Measurements from ENCODE around the gene MTHFD1L.
"Not testable (repeated sequence)": the region's sequence is repeated elsewhere in the genome, so short reads cannot be mapped to it uniquely, and the experiment has no call there.

The MTHFD1L gene

DNA sequence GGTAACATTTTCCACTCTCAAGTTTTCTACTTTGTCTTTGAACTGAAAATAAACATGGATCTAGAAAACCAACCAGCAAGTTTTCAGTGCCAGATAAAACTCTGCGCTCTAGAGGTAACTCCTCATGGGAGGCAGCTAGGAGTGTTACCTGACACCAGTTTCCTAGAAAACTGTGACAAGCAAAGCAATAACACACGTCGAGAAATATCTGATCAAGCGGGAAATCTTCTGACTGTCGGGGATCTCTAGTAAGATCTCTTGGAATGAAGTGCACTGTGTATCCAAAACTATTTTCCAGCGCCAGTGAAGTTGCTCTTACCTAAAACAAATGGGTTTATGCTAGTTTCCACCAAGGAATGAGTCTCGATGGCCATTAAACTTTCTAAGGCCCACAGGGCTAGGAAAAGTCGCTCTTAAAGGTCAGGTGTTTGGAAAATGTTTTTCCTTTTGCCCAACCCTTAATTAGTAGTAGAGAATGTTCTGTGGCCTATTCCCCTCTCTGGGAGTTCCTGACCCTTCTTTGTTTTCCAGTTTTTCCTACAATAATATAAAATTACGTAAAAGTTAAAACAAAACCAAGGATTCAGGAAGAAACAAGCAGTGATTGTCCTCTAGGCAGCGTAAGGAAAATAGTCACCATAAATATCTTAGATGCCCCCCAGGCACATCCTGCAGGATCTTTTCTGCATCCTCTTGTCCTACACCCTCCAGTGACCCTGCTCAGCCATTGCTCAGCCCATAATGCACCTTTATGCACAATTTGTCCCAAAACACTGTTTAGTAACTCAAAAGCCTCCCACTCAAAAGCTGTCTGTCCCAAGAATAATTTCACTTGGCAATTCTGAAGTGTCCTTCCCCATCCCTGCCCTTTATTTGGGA lies 236.6 kb downstream of the MTHFD1L start:
- DNase-seq: no peak

DNA sequence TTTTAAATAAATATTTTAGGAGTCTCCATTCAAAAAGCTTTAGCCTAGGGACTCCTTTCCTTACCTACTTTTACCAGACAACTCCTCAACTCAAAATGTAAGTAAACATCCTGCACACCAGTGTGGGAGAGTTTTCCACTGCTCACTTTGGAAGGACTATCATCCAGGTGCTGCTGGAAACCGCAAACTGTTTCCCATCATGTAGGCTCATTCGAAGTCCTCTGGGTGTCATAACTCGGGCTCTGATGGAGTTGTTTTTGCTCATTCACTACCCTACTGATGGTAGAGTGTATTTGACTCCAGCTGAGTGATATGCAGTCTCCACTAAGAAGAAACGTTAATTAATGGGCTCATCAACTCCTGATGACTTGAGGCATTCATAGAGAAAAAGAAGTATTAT lies 237.8 kb downstream of the MTHFD1L start:
- DNase-seq: no peak

DNA sequence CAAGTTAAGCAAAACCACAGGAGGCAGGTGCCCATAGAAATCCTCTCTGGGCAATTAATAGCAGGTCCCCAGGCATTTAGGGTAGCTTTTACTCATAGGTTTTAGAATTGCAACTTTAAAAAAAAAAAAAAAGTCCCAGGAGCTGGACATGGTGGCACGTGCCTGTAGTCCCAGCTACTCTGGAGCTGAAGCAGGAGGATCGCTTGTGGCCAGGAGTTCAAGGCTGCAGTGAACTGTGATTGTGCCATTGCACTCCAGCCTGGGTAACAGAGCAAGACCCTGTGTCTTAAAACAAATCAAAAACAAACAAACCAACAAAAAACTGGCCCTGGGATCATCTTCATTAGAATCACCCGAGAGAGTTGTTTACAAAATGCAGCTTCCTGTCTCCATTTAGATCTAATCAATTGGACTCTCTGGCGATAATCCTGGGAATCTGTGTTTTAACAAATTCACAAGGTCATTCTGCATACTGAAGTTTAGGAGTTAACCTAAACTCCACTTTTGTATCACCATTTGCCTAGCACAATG lies 242.5 kb downstream of the MTHFD1L start:
- DNase-seq: no peak

DNA sequence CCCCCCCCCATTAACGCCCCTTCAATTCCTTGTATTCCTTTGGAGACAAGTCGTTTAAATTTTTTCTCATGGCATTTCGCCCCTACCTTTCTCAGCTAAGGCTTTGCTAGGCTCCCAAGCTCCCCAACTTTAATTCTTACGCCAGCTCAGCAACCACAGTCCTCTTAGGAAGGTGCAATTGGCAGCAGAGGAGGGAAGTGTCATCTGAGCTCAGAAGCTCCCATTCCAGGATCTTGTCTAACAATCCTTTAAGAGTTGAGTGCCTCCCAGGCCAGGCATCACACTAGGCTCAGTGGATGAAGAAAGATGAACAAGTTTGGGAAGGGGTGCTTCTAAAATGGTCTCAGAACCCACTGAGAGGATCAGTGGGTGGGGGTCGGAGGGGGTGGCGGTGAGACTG lies 243.0 kb downstream of the MTHFD1L start:
- DNase-seq: no peak

DNA sequence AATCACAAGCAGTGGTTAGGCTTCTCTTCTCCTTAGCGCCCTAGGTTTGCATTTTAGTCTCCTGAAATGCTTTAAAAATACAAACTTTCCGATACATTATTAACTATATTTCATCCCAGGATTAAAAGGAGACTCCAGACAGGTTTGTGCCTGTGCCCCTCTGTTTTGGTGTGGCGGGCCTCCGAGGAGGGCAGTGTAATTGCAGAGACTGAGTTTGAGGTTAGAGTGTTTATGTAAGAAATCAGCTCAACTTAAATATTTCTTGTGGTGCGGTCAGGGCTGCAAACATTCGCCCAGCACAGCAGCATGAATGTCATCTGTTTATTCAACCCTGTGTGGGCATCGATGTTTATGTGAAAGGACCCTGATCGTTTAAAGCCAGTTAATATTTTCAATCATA lies 243.9 kb downstream of the MTHFD1L start:
- no peak for DNase-seq

DNA sequence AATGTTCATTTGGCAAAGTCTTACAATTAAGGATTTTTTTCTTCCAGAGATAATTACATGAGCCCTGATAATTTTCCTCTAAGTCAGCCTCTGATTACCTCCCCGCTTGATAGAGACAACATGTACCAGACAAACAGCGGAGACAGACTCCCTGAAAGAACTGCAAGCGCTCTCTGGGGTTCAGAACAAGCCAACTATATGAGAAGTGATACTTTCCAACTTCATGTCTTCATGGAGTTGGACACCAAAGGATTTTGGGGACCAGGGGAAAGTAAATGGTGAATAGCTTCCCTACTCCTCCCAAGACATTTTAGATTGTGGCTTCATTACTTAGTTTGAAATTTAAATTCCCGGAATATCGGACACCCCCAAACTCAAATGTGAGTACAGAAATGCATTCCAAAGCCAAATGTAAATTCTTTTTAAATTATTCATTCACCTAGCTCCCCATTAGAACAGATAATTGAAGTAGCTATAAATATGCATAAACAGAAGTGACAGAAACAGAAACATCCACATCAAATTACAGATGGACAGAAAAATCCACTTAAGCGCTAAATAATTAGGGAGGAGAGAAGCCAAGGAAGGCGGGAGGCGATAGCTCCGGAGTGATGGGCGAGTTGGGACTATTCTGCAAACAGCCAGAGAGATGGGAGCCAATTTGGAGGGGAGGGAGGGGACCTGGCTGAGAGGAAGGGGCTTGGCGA lies 244.5 kb downstream of the MTHFD1L start:
- DNase-seq: no peak

DNA sequence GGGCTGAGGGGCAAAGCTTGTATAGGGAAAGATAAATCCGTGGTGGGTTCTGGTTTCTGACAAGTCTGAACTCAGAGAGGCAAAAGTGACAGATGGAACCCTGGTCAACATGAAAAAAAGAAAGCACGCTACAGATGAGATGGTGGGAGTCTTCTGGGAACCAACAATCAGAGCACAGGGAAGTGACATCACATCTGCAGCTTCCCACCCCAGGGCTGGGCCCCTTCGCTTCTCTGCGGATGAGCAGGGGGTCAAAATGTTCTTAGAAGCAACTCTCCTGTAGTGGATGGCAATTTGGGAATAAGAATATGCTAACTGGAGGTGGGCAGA lies 245.0 kb downstream of the MTHFD1L start:
- DNase-seq: no peak

DNA sequence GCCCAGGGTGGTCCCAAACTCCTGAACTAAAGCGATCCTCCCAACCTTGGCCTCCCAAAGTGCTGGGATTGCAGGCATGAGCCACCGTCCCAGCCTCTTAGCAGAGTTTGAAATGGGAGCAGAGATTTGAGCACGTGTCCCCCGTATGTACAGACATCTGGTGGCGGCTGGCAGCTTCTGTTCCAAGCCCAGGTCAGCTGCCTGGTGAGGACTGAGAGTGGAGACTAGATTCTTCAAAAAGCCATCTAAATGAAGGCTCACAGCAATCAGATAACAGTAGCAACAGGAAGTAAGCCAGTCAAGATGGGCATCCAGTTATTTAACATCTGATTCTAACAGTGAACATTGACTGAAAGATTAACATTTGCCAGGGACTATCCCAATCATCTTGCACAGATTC lies 246.2 kb downstream of the MTHFD1L start:
- DNase-seq: no peak

DNA sequence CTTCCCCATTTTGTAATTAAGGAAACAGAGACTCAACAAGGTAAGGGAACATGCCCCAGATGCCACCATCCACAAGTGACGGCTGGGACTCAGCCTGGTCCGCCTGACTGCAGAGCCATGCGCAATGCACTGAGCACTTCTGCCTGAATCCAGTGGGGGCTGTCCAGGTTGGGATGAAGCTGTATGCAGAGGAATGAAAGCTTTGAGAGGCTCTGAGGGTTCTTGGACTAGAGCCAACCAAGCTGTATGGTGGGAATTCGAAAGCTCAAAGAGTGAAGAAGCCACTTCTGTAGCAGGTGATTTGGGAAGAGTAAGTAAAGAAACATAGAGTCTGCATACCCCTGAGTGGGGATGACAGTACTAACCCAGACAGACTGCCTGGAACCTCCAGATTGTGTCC lies 246.6 kb downstream of the MTHFD1L start:
- DNase-seq: no peak

DNA sequence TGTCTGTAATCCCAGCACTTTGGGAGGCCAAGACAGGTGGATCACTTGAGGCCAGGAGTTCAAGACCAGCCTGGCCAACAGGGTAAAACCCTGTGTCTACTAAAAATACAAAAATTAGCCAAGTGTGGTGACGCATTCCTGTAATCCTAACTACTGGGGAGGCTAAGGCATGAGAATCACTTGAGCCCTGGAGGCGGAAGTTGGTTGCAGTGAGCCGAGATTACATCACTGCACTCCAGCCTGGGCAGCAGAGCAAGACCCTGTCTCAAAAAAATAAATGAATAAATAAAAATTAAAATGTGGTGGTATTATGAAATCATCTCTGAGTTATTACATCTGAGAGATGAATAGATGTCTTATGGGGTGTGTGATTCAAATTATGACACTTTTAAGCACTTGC lies 247.4 kb downstream of the MTHFD1L start:
- not testable (repeated sequence) for DNase-seq

DNA sequence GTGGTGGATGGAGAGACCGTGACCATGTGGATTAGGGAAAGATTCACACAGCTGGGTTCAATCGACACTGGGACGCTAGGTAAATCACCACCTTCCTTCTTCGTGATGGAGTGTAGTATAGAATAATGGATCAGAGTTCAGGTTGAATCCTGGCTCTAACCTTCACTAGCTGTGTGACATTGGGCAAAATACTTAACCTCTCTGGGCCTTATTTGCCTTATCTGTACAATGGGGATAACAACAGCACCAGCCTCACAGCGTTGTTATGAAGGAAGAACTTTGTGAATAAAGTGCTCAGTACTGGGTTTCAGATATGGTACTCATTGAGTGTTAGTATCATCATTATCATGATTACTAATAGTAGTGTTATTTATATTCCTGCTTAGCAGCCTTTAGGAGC lies 248.1 kb downstream of the MTHFD1L start:
- DNase-seq: no peak

DNA sequence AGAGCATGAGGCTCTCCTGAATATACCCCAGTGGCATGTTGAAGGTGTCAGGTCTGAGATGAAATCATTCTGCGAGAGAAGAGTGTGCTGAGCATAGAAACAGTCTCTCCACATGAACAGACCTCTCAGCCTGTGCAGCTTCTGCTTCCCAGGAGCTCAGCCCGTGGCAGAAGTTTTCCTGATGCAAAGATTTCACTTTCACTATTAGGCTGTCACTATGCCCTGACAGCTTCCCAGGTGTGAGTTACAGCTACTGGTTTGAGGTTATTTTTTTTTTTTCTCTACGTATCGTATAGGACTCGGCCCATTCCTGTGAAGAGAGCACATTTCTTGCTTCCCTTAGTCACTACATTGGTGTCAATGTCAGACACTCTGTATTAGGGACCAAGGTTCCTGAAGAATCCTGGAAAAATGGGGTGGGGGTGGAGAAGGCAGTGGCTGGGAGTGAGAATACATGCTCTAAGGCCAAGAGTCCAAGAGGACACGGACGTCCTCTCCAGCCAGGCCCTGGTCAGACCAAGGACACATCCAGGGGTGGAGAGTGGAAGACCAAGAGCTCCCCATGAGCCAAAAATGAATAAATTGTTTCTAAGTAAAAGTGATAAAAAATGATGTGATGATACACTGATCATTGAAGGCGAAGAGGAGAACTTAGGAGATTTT lies 253.1 kb downstream of the MTHFD1L start:
- no peak for DNase-seq

DNA sequence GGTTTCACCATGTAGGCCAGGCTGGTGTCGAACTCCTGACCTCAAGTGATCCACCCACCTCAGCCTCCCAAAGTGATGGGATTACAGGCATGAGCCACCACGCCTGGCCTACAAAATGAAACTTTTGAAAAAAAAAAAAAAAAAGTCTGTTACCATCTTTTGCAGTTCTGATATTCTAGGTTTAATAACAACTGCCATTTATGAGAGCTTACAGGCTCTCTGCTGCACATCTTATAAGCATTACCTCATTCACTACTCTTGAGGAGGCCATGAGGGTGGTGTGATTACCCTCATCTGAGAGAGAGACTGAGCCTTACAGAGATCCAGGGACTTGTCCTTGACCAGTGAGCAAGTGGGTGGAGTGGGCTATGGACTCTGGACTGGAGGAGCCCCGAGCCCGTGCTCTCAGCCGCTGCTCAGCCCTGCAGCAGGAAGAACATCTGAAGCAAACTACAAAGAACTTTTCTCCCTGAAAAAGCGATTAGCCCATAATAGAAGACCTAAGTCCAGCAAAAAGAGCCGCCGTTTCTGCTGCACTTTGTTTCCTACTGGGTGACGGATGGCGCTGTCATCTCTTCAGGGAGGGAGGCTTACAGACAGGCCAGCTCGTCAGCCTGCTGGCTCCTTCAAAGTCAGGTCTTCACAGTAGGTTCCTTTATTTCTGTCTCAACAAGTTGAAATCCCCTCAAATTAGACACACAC lies 254.5 kb downstream of the MTHFD1L start:
- no peak for DNase-seq

DNA sequence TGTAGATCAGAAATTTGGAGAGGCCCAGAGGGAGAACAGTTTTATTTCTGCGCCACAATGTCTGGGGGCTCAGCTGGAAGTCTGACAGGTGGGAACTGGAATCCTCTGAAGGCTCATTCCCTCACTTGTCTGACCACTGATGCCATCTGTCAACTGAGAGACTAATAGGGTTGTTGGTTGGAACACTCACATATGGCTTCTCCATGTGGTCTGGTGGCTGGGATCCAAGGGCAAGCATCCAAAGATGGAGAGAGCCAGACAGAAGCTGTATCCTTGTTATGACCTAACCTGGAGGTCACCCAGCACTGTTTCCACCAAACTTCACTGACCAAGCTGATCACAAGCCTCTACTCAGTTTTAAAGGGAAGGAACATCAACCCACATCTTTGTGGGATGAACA lies 256.4 kb downstream of the MTHFD1L start:
- no peak for DNase-seq

DNA sequence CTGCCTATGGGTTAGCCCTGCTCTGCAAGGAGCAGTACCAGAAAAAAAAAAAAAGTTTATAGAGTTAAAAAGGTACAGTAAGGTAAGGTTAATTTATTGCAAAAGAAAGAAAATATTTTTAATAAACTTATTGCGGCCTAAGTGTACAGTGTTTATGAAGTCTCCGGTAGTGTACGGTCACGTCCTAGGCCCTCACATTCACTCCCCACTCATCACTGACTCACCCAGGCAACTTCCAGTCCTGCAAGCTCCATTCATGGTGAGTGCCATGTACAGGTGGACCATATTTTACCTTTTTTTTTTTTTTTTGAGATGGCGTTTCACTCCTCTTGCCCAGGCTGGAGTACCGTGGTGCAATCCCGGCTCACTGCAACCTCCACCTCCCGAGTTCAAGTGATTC lies 258.1 kb downstream of the MTHFD1L start:
- DNase-seq: not testable (repeated sequence)

DNA sequence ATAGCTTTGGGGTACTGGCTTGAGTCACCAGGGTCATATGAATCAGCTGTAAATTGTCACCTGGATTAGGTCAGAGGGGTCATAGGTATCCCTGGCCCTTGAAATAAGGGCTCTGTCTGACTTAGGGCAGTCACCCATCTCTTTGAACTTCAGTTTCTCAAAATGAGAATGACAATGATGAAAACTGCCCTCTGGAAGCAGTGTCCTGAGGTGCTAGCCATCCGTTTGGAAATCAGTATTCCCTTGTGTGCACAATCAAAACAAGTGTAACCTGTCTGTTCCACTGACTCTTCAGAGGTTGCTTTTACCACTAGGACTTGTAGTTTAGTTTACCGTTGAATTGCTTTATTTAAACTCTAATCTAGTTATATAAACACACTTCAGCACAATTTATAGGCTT lies 259.7 kb downstream of the MTHFD1L start:
- DNase-seq: not testable (repeated sequence)

DNA sequence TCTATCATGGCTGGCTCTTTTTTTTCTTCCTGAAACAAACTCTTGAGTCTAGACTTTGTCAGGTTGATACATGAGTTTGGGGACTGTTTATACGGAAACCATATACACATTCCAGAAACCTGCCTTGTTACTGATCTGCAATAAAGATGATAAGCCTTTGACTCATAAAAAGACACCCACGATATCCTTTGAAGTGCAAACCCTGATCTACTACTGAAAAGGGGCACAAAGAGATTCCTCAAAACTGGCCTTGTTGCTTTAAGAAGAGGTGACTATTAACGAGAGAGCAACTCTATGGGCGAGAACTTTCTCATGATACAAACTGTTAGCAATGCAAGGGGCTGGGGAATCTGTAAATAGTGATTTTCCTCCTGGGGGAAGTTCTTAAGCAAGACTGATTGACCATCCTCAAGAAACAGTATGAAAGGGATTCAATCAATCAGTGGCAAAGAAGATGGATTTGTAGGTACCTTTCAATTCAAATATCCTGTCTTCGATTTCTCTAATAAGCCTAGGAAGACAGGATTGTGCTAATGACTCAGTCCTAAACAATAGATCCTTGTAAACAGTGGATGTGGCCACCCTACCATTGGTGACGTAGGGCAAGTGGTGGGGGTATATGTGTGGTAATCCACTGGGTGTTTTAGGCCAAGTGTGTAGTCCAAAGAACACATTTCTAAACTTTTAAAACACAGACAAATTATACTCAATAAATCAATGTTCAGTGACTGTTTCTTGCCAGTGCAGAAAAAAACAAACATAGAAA lies 260.3 kb downstream of the MTHFD1L start:
- DNase-seq: not testable (repeated sequence)

DNA sequence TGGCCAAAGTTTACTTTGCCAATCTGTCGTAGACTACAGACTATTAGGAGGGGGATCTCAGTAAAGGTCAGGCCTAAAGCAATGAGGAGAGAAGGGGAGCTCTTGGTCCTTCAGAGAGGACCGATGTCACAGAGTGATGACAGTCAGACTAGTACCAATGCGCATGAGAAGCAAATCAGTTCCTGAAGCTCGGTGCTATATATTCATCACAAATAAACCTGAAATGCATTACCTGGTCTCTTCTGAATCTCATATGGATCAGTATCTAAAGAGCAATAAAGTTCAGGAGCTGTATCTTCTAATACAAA lies 260.9 kb downstream of the MTHFD1L start:
- not testable (repeated sequence) for DNase-seq

DNA sequence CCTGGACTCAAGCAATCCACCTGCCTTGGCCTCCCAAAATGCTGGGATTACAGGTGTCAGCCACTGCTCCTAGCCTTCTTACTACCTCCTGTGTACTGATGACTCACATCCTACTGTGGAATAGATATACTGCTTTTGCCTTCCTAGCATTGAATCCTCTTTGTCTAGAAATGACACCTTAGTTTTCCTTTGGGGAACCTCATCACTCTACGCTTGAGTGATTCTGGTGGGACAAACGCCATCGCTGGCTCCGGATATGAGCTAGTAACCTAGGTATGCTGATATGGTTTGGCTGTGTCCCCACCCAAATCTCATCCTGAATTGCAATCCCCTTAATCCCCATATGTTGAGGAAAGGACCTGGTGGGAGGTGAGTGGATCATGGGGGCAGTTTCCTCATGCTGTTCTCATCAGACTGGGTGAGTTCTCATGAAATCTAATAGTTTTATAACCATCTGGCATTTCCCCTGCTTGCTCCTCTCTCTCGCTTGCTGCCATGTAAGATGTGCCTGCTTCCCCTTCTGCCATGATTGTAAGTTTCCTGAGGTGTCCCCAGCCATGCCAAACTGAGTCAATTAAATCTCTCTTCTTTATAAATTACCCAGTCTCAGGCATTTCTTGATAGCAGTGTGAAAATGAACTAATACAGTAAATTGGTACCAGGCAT lies 261.8 kb downstream of the MTHFD1L start:
- not testable (repeated sequence) for DNase-seq

DNA sequence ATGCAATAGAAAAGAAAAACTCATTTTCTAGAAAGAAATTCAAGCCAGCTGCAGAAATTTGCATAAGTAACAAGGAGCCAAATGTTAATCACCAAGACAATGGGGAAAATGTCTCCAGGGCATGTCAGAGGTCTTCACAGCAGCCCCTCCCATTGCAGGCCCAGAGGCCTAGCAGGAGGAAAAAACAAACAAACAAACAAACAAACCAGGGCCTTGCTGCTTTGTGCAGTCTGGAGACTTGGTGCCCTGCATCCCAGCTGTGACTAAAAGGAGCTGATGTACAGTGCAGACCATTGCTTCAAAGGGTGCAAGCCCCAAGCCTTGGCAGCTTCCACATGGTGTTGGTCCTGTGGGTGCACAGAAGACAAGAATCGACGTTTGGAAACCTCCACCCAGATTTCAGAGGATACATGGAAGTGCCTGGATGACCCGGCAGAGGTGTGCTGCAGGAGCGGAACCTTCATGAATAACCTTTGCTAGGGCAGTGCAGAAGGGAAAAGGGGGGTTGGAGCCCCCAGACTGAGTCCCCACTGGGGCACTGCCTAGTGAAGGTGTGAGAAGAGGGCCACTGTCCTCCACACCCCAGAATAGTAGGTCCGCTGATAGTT lies 263.4 kb downstream of the MTHFD1L start:
- no peak for DNase-seq

DNA sequence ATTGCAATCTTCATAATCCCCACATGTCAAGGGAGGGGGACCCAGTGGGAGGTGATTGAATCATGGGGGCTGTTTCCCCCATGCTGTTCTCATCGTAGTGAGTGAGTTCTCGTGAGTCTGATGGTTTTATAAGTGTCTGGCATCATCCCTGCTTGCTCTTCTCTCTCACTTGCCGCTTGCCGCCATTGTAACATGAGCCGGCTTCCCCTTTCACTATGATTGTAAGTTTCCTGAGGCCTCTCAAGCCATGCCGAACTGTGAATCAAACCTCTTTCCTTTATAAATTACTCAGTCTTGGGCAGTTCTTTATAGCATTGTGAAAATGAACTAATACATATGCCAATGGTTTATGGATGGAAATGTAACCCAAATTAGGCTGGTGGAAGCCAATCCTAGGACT lies 264.8 kb downstream of the MTHFD1L start:
- no peak for DNase-seq

All from right forelimb (tissue), 1 donor.